HG03342 (cell line): ENCODE measurements around the gene ZNF280B.
"Not testable (repeated sequence)": the region's sequence is repeated elsewhere in the genome, so short reads cannot be mapped to it uniquely, and the experiment has no call there.

Experiments
- ATAC-seq: cut with Tn5 transposase; IDR thresholded peaks from one replicate; pipeline ENCODE4 v1.9.1; 2021; ENCODE audit warnings: mild to moderate bottlenecking, moderate library complexity; ENCODE audit not compliant: unreplicated experiment

Gene ZNF280B

DNA sequence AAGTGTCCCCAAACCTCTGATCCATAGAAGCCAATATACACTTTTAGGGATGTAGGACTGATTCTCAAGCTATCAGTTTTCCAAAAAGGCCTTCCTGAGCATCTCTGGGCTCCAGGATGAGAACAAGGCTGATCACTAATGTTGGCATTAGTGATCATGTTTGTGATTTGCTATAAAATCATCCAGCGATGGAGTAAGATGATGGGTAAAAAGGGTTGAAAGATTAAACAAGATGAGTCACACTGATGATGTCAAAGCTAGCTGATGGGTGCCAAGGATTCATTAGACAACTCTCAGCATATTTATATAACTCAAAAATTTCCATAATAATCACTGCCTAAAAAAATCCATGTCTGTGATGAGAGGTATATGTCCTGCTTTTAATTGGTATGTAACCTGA, 42.8 kb downstream of the ZNF280B start:
- ATAC-seq: no peak

DNA sequence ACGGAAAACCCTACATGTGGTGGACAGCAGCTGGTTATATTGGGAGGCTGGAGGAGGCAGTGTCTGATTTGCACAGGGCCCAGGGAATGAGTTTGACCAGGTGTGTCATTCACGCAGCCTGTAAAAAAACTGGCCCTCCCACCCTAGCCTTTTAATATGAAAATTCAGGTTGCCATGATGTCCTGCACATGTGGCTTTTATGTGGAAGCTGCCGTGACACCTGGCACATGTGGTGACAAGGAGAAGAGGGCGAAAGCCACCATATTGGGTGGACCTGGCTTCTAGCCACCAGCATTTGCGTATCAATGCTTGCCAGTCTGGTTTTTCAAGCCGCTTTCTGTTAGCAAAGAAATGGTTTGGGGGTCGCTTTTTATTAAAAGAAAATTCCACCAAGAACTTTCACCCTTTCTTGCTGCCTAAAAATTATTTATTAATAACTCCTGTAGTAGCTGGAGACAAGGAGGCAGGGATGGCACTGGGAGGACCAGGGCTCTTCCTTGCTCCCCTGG, 43.4 kb downstream of the ZNF280B start:
- no peak for ATAC-seq

DNA sequence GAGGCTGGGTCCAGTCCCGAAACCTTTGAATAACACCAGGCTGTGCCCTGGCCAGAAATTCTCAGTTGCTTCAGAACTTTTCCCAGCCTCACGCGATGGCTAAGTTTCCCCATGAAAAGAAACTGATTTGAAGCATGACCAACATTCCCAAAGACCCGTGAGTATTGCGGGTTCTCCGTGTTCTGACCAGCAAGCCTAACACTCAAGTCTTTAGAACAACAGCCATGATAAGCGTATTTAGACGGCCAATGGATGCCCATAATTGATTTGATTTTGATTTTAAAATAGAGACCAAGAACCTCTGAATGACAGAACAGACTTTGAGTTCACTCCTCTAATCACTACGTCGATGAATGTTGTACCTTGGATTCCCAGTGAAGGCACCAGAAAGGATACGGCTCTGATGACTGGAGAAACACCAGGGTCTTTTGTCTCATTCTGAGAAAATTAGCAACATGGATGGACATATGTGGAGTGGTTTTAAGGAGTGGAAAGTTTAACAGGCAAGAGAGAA, 43.9 kb downstream of the ZNF280B start:
- no peak for ATAC-seq

DNA sequence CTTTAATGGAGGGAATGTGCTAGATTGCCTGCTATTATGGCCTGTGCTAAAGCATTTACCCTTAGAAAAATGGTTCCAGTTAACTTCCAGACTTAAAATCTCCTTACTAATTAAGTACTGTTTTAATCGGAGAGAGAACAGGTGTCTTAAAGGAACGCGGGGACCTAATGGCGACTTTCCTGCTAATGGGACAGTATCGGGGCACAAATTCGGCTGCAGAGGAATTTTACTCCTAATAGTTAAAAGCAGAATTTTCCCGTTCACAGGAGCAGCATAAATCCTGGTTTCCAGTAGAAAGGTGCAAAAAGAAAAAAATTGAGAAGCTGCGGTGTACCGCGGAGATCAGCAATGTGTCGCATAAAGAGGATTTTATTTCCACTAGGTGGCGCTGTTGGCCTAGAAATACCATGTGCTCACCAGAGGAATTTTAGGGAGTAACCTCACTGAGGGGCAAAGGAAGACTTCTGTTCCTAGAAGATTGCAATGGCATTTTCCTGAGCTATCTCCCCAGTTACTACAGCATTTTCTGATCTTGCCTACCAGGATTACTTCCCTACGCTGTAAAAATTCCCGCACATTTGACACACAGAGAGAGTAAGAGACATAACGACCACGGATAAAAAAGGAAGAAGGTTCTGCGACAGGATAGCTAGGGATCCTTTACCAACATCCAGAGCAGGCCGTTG, 44.5 kb downstream of the ZNF280B start:
- ATAC-seq: no peak

GRCh38 chr22:22462813-22463567, 45.6 kb downstream of the ZNF280B start:
- no peak for ATAC-seq

- no peak for ATAC-seq
Measured at GRCh38 chr22:22461583-22461982, 47.0 kb downstream of the ZNF280B start.

DNA sequence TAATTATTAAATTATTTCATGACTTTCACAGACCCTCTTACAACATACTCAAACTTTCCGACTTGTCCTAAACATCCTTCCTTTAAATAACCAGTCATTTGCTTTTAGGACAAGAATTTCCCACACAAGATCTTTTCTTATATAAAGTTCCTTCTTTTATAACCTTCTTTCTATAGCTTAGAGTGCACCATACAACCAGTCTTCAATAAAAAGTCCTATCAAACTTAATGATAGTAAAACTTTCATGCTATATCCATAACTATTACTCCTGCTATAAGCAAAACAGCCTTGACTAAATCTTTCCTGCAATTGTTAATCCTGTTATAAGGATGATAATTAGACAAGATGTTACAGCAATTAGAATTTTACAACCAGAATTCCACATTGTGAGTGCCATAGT, 47.4 kb downstream of the ZNF280B start:
- no peak for ATAC-seq

DNA sequence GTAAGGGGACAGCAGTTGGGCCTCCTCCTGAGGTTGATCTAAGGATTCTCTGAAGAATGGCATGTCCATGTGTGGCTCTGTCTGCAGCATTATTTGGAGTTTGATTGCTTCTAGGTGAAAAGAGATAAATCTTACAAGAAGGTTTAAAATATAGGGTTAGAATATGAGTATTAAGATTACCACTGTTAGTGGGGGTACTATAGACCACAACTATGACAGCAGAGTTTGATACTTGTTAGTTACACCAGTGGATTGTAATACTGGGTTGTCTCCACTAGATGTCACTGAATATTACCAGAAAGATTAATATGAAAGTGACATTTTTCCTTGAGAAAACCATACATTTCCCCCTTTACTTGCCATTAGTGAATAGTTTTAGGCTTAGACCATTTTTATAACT, 47.9 kb downstream of the ZNF280B start:
- ATAC-seq: no peak

- no peak for ATAC-seq
Measured at GRCh38 chr22:22460060-22460459, 48.5 kb downstream of the ZNF280B start.

DNA sequence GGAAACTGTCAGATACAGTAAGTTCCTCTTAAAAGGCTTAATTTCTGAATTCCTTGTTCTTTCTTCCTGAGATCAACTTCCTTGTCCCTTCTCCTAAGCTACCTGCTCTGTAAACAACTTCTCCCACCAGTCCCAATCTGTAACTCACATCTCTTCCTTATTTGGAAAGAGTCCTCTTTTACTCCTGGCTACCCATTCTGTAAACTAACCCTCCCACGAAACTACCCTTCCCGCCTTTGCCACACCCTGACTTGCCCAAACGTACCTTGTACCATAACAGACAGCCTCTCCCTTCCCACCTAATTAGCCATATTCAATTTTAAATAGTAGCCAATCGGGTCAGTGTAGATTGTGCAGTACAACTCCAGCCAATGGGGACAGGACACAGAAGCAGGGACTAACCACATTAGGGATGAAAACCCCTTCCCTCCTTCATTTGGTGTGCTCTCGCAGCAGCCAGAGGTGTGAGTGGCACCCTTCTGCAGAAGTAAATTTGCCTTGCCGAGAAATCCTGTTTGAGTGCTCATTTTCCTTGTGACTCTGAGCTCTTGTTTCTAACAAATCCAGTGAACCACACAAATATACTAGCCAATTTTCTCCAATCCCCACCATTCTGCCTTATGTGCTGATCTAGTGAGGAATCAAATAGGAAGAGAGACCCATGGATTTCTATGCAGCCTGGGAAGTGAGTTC, 49.5 kb downstream of the ZNF280B start:
- no peak for ATAC-seq

- no peak for ATAC-seq
Measured at GRCh38 chr22:22458387-22458786, 50.2 kb downstream of the ZNF280B start.

- ATAC-seq: no peak
Measured at GRCh38 chr22:22454997-22455396, 53.5 kb downstream of the ZNF280B start.

DNA sequence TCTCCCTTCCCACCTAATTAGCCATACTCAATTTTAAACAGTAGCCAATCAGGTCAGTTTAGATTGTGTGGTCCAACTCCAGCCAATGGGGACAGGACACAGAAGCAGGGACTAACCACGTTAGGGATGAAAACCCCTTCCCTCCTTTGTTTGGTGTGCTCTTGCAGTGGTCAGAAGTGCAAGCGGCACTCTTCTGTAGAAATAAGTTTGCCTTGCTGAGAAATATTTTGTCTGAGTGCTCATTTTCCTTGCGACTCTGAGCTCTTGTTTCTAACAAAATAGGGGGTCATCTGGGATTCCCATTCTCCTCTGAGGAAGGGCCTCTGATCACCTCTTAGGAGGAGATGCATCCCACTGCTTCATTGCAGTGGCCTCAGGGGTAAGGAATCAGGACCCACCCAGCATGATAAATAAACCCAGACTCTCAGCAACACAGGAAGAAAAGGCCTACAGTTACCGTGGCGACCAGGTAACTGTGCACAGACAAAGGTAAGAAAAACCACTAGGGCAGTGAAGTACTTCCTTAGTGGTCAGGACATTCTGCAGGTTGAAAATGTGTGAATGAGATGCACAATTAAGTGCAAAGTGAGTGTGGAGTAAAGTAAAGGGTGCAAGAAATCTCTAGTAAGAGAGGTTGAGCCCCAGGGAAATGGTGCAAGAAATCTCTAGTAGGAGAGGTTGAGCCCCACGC, 55.4 kb downstream of the ZNF280B start:
- no peak for ATAC-seq

DNA sequence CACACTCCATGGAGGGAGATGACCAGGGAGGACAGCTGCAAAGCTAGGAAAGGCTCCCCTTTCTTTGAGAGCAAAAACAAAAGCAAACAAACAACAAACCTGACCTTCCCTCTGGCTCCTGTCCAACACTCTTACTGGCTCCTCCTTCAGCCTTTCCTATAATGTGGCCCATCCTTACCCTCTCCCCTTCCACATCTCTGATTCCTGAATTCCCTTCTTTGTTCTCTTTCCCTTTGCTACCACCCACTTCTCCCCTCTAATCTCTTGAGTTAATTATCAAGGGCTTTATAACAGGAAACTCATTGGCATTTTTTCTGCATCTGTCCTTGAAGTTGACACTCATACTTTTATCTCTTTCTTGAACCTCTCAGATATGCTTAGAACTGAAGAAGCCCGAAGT, 56.3 kb downstream of the ZNF280B start:
- no peak for ATAC-seq

DNA sequence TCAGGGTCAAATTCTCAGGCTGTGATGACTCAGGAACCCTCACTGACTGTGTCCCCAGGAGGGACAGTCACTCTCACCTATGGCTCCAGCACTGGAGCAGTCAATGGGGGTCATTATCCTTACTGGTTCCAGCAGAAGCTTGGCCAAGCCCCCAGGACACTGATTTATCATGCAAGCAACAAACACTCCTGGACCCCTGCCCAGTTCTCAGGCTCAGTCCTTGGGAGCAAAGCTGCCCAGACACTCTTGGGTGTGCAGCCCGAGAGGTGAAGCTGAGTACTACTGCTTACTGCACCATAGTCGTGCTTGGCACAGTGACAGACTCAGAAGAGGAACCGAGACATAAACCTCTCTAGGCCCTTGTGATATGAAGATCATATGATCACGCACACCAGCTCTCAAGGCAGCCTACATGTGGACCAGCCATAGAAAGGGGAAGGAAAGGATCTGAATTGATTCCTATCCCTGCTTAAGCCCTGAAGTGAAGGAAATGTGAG, 58.2 kb downstream of the ZNF280B start:
- peak; percentile 57 for ATAC-seq

GRCh38 chr22:22449819-22450218, 58.7 kb downstream of the ZNF280B start:
- ATAC-seq: no peak

- no peak for ATAC-seq
Measured at GRCh38 chr22:22446517-22446916, 62.0 kb downstream of the ZNF280B start.

- ATAC-seq: not testable (repeated sequence)
Measured at GRCh38 chr22:22444007-22444589, 64.4 kb downstream of the ZNF280B start.

- no peak for ATAC-seq
Measured at GRCh38 chr22:22442928-22443709, 65.4 kb downstream of the ZNF280B start.

GRCh38 chr22:22441626-22442025, 66.9 kb downstream of the ZNF280B start:
- not testable (repeated sequence) for ATAC-seq
